HCT116 (cell line): ENCODE results near the gene CTNND2. TPM values are rescaled to one million over a fixed set of nuclear protein-coding genes. Genes with fewer than 3 reads are reported as not detected.

ENCODE experiments used
- ATAC-seq: fragments of 200-7000 bp; cut with Tn5 transposase; 2 replicates; pipeline ENCODE4 v1.9.1; 2020; ENCODE audit warnings: mild to moderate bottlenecking, moderate library complexity
- BruUV-seq: library from RNA; stranded (reverse); fragments of 400-500 nt; replicated peaks from 2 replicates; lab custom pipeline; 2021; lab: Mats Ljungman, UMichigan
- CTCF ChIA-PET: fragments of 300-600 bp; sonication (Branson Sonifier 250); formaldehyde crosslinking; loops from one replicate; lab custom pipeline; 2021; ENCODE audit warnings: antibody characterized with exemption; lab: Charles Lee
- POLR2A ChIA-PET: fragments of 300-600, 350-600 bp; sonication (Branson Sonifier 250); formaldehyde crosslinking; loops from one replicate; lab custom pipeline; 2021; ENCODE audit warnings: antibody characterized with exemption; lab: Charles Lee
- RAD21 ChIA-PET, 2 experiments: fragments of 300-600 bp; sonication (Branson Sonifier 250); formaldehyde crosslinking; loops; one replicate each; lab custom pipeline; 2023; ENCODE audit warnings: low total read pairs in 2 of 2; ENCODE audit not compliant: uncharacterized antibody in 2 of 2, unreplicated experiment in 2 of 2, low non-redundant PET in 1 of 2; lab: Charles Lee
- DNase-seq: peaks from one replicate; pipeline ENCODE4 v3.0.0-alpha.2; 2010; ENCODE audit warnings: low read depth, low spot score
- H2AFZ ChIP-seq: fragments of 200-600 bp; shearing (Covaris generic), sonication (generic); 2 replicates; pipeline ENCODE4 v1.6.1; 2017; ENCODE audit warnings: low read depth, mixed run types, mixed read lengths, antibody characterized with exemption, low read length; ENCODE audit not compliant: poor library complexity, severe bottlenecking
- H3K27ac ChIP-seq: 2 replicates; pipeline ENCODE4 v1.5.1; 2012; ENCODE audit warnings: low read depth, low read length
- H3K27me3 ChIP-seq: fragments of 200-600 bp; sonication (generic); 2 replicates; pipeline ENCODE4 v1.6.1; 2016; ENCODE audit warnings: mixed run types, low read length, mixed read lengths; ENCODE audit not compliant: insufficient read depth
- H3K36me3 ChIP-seq, 2 experiments: fragments of 200-500 bp in 1 of 2; fragments of 200-600 bp in 1 of 2; sonication (Bioruptor generic) in 1 of 2; sonication (generic) in 1 of 2; 2 replicates each; pipeline versions ENCODE4 v1.5.1 to v1.6.1; 2014 to 2016; ENCODE audit warnings: low read length in 2 of 2, inconsistent platforms in 1 of 2, mixed read lengths in 1 of 2, mixed run types in 1 of 2; ENCODE audit not compliant: insufficient read depth in 2 of 2, control insufficient read depth in 1 of 2
- H3K4me1 ChIP-seq, 2 experiments: fragments of 200-600 bp in 1 of 2; sonication (generic) in 1 of 2; 2 replicates each; pipeline versions ENCODE4 v1.5.1 to v1.6.1; 2012 to 2017; ENCODE audit warnings: low read length in 2 of 2, inconsistent platforms in 1 of 2, mild to moderate bottlenecking in 1 of 2, mixed read lengths in 1 of 2, mixed run types in 1 of 2, moderate library complexity in 1 of 2; ENCODE audit not compliant: insufficient read depth in 2 of 2, control insufficient read depth in 1 of 2
- H3K4me2 ChIP-seq: fragments of 200-600 bp; sonication (generic); 2 replicates; pipeline ENCODE4 v1.6.1; 2017; ENCODE audit warnings: mixed run types, low read length, mixed read lengths
- H3K4me3 ChIP-seq, 2 experiments: fragments of 200-600 bp in 1 of 2; sonication (generic) in 1 of 2; replicated peaks in 1 of 2; 2 replicates each; pipeline ENCODE4 v1.5.1; 2011 to 2016; ENCODE audit warnings: low read length in 2 of 2, control low read depth in 1 of 2, low read depth in 1 of 2, mild to moderate bottlenecking in 1 of 2, mixed read lengths in 1 of 2, mixed run types in 1 of 2
- H3K79me2 ChIP-seq: fragments of 200-600 bp; sonication (generic); 2 replicates; pipeline ENCODE4 v1.6.1; 2017; ENCODE audit warnings: mild to moderate bottlenecking, mixed run types, low read length, moderate library complexity, mixed read lengths; ENCODE audit not compliant: insufficient read depth
- H3K9ac ChIP-seq: fragments of 200-600 bp; sonication (generic); 2 replicates; pipeline ENCODE4 v1.6.1; 2016; ENCODE audit warnings: low read length, mixed read lengths
- H3K9me2 ChIP-seq: fragments of 200-600 bp; sonication (generic), shearing (Covaris generic); 2 replicates; pipeline ENCODE4 v1.6.1; 2017; ENCODE audit warnings: mixed run types, mild to moderate bottlenecking, moderate library complexity; ENCODE audit not compliant: insufficient read depth
- H3K9me3 ChIP-seq, 2 experiments: fragments of 200-500 bp in 1 of 2; fragments of 200-600 bp in 1 of 2; sonication (Bioruptor generic) in 1 of 2; sonication (generic) in 1 of 2; 2 replicates each; pipeline ENCODE4 v1.6.1; 2014 to 2017; ENCODE audit warnings: low read length in 2 of 2, mixed read lengths in 2 of 2, inconsistent platforms in 1 of 2, low read depth in 1 of 2, mild to moderate bottlenecking in 1 of 2, mixed run types in 1 of 2, moderate library complexity in 1 of 2; ENCODE audit not compliant: control insufficient read depth in 1 of 2, insufficient read depth in 1 of 2
- H4K20me1 ChIP-seq: fragments of 200-600 bp; sonication (generic), shearing (Covaris generic); 2 replicates; pipeline ENCODE4 v1.6.1; 2017; ENCODE audit warnings: mixed run types, mild to moderate bottlenecking, moderate library complexity; ENCODE audit not compliant: insufficient read depth
- CBX3 ChIP-seq: IDR thresholded peaks from 2 replicates; pipeline ENCODE4 v1.6.1; 2012; ENCODE audit warnings: low read depth
- CEBPB ChIP-seq: IDR thresholded peaks from 2 replicates; pipeline ENCODE4 v1.6.1; 2012; ENCODE audit warnings: low read depth
- EGR1 ChIP-seq: IDR thresholded peaks from 2 replicates; pipeline ENCODE4 v1.6.1; 2012; ENCODE audit warnings: low read depth
- EZH2 ChIP-seq: fragments of 200-600 bp; sonication (generic); IDR thresholded peaks from 2 replicates; pipeline ENCODE4 v1.6.1; 2017; ENCODE audit warnings: antibody characterized with exemption, mixed run types
- FOSL1 ChIP-seq: IDR thresholded peaks from 2 replicates; pipeline ENCODE4 v1.6.1; 2012; ENCODE audit warnings: low read depth
- SRF ChIP-seq: IDR thresholded peaks from 2 replicates; pipeline ENCODE4 v1.6.1; 2012; ENCODE audit warnings: low read depth
- TCF7L2 ChIP-seq: IDR thresholded peaks from 2 replicates; pipeline ENCODE4 v1.7.0; 2011; ENCODE audit warnings: borderline replicate concordance, inconsistent platforms; ENCODE audit not compliant: insufficient read depth, insufficient read length; ENCODE audit errors: extremely low read depth
- YY1 ChIP-seq: IDR thresholded peaks from 2 replicates; pipeline ENCODE4 v1.6.1; 2011; ENCODE audit warnings: low read length, low read depth, moderate library complexity, mild to moderate bottlenecking; ENCODE audit not compliant: insufficient replicate concordance; ENCODE audit errors: extremely low read depth
- ZFX ChIP-seq: fragments of 450-650 bp; IDR thresholded peaks from 2 replicates; pipeline ENCODE4 v1.6.1; 2017
- ZNF274 ChIP-seq: fragments of 200-500 bp; sonication (Bioruptor generic); IDR thresholded peaks from 2 replicates; pipeline ENCODE4 v1.6.1; 2014; ENCODE audit warnings: mild to moderate bottlenecking, low read depth, low read length, inconsistent platforms
- intact Hi-C: fragments of 100-400 bp; cut with micrococcal nuclease; formaldehyde crosslinking; loops from 2 replicates; pipeline ENCODE4 v1.10.0; 2022
- total RNA-seq: library from RNA; stranded (reverse); gene quantifications from one replicate; pipeline ENCODE4 v1.2.1, GENCODE V29; 2021; ENCODE audit not compliant: unreplicated experiment
- TF ChIP-seq, protein P1 (sequence below), 3 experiments: fragments of 200-600 bp in 1 of 3; sonication (generic) in 1 of 3; IDR thresholded peaks in 2 of 3; conservative IDR thresholded peaks in 1 of 3; 2 replicates each; pipeline ENCODE4 v1.5.1; 2012 to 2017; ENCODE audit warnings: low read depth in 2 of 3, low read length in 2 of 3, antibody characterized with exemption in 1 of 3, borderline replicate concordance in 1 of 3, control low read depth in 1 of 3, mild to moderate bottlenecking in 1 of 3, mixed read lengths in 1 of 3, mixed run types in 1 of 3, moderate library complexity in 1 of 3; ENCODE audit not compliant: insufficient read depth in 1 of 3
- TF ChIP-seq, protein P2 (sequence below): IDR thresholded peaks from 2 replicates; pipeline ENCODE4 v1.6.1; 2012; ENCODE audit warnings: low read depth
- TF ChIP-seq, protein P3 (sequence below): IDR thresholded peaks from 2 replicates; pipeline ENCODE4 v1.6.1; 2012
- TF ChIP-seq, protein P4 (sequence below): IDR thresholded peaks from 2 replicates; pipeline ENCODE4 v1.6.1; 2012

Gene CTNND2
- total RNA-seq, 1 experiment from 2014 or later, result not detected

DNA sequence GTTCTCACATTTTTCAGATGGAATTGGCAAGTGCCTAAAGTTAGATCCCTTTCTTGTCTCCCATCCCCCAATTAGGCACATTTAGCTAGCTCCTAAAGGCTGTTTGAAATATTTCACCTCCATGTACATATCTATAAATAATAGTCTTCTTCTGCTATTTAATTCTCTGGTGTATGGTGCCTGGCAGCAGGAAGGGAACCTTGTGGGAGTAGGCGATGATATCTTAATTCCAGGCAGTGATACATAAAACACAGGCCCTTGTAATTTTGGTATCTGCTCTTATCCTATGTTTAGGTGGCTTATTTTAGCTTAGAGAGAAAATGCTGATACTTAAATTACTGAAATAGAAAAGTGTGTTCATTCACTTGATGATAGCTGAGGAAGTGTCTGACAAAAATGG, 880.3 kb downstream of the CTNND2 start (continued):
- TF ChIP-seq, protein P1, sequence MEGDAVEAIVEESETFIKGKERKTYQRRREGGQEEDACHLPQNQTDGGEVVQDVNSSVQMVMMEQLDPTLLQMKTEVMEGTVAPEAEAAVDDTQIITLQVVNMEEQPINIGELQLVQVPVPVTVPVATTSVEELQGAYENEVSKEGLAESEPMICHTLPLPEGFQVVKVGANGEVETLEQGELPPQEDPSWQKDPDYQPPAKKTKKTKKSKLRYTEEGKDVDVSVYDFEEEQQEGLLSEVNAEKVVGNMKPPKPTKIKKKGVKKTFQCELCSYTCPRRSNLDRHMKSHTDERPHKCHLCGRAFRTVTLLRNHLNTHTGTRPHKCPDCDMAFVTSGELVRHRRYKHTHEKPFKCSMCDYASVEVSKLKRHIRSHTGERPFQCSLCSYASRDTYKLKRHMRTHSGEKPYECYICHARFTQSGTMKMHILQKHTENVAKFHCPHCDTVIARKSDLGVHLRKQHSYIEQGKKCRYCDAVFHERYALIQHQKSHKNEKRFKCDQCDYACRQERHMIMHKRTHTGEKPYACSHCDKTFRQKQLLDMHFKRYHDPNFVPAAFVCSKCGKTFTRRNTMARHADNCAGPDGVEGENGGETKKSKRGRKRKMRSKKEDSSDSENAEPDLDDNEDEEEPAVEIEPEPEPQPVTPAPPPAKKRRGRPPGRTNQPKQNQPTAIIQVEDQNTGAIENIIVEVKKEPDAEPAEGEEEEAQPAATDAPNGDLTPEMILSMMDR (IDR thresholded peaks at IDR 0.05 in 2 of 3, conservative IDR thresholded peaks at IDR 0.05 in 1 of 3; ENCODE audit: borderline replicate concordance in 1 of 3, insufficient read depth in 1 of 3, low read depth in 2 of 3, low read length in 2 of 3), result no peak

DNA sequence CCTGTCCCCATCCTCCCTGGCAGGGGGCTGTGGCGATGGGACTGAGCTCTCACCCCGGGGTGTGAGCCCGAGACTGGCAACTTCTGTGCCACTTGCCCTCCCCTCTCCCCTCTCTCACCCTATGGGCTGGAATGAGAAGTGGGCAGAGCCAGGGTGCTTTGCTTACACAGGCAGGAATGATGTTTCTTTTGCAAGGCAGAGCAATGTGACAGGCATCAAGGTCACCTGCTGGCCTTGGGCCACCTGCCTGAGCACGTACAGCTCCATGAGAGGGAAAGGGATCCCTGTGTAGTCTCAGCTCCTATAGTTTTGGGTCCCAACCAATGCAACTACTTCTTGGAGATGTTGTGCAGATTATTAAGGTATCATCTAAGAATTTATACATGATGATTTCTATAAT, 890.5 kb downstream of the CTNND2 start:
- RAD21 ChIA-PET, result no interaction called here
- ATAC-seq, result no peak
- intact Hi-C loops, result no loop called here
- BruUV-seq, result no TSS peak
- H3K27me3 ChIP-seq, result peaks cover 41% of the 10 kb centered on the region
- H3K9ac ChIP-seq, result no peak overlapping the region
- H4K20me1 ChIP-seq, result no peaks in the 10 kb centered on the region
- no peak overlapping the region for H3K27ac ChIP-seq
- H3K4me2 ChIP-seq, result no peak overlapping the region
- H3K4me1 ChIP-seq, result no peaks in the 10 kb centered on the region
- no peak overlapping the region for H2AFZ ChIP-seq
- no peaks in the 10 kb centered on the region for H3K9me3 ChIP-seq
- TF ChIP-seq CEBPB (no peak), ZNF274 (no peak), TCF7L2 (no peak), FOSL1 (no peak), CBX3 (no peak), SRF (no peak), EGR1 (no peak), EZH2 (no peak), YY1 (no peak), ZFX (no peak)
- TF ChIP-seq, protein P2, sequence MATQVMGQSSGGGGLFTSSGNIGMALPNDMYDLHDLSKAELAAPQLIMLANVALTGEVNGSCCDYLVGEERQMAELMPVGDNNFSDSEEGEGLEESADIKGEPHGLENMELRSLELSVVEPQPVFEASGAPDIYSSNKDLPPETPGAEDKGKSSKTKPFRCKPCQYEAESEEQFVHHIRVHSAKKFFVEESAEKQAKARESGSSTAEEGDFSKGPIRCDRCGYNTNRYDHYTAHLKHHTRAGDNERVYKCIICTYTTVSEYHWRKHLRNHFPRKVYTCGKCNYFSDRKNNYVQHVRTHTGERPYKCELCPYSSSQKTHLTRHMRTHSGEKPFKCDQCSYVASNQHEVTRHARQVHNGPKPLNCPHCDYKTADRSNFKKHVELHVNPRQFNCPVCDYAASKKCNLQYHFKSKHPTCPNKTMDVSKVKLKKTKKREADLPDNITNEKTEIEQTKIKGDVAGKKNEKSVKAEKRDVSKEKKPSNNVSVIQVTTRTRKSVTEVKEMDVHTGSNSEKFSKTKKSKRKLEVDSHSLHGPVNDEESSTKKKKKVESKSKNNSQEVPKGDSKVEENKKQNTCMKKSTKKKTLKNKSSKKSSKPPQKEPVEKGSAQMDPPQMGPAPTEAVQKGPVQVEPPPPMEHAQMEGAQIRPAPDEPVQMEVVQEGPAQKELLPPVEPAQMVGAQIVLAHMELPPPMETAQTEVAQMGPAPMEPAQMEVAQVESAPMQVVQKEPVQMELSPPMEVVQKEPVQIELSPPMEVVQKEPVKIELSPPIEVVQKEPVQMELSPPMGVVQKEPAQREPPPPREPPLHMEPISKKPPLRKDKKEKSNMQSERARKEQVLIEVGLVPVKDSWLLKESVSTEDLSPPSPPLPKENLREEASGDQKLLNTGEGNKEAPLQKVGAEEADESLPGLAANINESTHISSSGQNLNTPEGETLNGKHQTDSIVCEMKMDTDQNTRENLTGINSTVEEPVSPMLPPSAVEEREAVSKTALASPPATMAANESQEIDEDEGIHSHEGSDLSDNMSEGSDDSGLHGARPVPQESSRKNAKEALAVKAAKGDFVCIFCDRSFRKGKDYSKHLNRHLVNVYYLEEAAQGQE, result no peak
- TF ChIP-seq, protein P3, sequence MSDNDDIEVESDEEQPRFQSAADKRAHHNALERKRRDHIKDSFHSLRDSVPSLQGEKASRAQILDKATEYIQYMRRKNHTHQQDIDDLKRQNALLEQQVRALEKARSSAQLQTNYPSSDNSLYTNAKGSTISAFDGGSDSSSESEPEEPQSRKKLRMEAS, result no peak
- TF ChIP-seq, protein P1 (IDR thresholded peaks at IDR 0.05 in 2 of 3, conservative IDR thresholded peaks at IDR 0.05 in 1 of 3; ENCODE audit: borderline replicate concordance in 1 of 3, insufficient read depth in 1 of 3, low read depth in 2 of 3, low read length in 2 of 3), result no peak
- TF ChIP-seq, protein P4, sequence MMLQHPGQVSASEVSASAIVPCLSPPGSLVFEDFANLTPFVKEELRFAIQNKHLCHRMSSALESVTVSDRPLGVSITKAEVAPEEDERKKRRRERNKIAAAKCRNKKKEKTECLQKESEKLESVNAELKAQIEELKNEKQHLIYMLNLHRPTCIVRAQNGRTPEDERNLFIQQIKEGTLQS, result no peak
- TF ChIP-seq, all 23 proteins: peak for 0
- no peaks in the 10 kb centered on the region for H3K36me3 ChIP-seq
- CTCF ChIA-PET, result no interaction called here
- no peak for DNase-seq
- H3K79me2 ChIP-seq, result no peaks in the 10 kb centered on the region
- H3K4me3 ChIP-seq, result no peak overlapping the region
- POLR2A ChIA-PET, result no interaction called here
- no peaks in the 10 kb centered on the region for H3K9me2 ChIP-seq
